ENCODE data around the gene GIGYF1.
A peak's percentile ranks its signal among the peaks of the same experiment; 100 is the strongest.
"Not testable (repeated sequence)": the region's sequence is repeated elsewhere in the genome, so short reads cannot be mapped to it uniquely, and the experiment has no call there.

GIGYF1 gene, protein sequence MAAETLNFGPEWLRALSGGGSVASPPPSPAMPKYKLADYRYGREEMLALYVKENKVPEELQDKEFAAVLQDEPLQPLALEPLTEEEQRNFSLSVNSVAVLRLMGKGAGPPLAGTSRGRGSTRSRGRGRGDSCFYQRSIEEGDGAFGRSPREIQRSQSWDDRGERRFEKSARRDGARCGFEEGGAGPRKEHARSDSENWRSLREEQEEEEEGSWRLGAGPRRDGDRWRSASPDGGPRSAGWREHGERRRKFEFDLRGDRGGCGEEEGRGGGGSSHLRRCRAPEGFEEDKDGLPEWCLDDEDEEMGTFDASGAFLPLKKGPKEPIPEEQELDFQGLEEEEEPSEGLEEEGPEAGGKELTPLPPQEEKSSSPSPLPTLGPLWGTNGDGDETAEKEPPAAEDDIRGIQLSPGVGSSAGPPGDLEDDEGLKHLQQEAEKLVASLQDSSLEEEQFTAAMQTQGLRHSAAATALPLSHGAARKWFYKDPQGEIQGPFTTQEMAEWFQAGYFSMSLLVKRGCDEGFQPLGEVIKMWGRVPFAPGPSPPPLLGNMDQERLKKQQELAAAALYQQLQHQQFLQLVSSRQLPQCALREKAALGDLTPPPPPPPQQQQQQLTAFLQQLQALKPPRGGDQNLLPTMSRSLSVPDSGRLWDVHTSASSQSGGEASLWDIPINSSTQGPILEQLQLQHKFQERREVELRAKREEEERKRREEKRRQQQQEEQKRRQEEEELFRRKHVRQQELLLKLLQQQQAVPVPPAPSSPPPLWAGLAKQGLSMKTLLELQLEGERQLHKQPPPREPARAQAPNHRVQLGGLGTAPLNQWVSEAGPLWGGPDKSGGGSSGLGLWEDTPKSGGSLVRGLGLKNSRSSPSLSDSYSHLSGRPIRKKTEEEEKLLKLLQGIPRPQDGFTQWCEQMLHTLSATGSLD (N-terminal part only)

DNA sequence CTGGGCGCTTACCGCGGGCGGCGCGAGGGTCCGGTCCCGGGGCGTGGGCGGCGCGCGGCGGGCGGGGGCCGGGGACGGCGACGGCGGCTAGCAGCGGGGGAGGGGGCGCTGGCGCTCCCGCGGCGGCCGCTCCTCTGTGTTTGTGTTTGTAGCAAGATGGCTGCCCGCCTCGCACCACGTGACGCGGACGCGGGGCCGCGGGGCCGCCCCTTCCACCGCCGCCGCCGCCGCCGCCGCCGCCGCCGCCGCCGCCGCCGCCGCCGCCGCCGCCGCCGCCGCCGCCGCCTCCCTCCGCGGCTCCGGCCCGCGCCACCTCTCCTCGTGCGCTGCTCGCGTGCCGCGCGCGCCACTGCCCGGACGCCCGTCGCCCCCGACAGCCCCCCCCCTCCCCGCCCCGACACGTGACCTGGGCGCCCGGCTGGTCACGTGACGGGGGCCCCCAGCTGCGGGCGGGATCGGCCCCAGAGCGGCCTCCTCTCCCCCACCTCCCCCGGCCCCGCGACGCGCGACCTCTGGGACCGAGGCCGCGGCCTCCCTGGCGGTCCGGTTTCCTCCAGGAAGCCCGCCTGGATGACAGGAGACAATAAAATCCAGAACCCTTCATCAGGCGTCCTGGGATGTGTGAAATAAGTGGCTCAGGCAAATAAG is at the start of gene GIGYF1:
Gene GIGYF1, minus strand, starts transcription at position 153 of the 648 bp plus-strand sequence. CDS start 6,012 bp downstream, outside the sequence.
- peak; percentile 37 for DNase-seq

DNA sequence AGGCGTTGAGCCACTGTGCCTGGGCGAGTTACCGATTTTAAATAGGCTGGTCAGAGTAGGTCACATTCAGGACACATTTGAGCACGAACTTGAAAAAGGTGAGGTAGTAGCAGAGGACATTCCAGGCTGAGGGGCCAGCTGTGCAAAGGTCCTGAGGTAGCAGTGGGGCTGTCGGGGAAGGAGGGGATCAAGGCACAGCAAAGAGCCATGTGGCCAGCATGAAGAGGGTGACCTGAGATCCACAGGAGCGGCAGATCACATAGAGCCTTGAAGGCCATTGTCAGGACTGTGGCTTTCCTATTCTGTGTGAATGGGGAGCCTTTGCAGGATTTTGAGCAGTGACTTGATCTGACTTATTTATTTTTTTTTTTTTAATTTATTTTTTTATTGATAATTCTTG is 45.9 kb upstream of the GIGYF1 start:
- no peak for DNase-seq

DNA sequence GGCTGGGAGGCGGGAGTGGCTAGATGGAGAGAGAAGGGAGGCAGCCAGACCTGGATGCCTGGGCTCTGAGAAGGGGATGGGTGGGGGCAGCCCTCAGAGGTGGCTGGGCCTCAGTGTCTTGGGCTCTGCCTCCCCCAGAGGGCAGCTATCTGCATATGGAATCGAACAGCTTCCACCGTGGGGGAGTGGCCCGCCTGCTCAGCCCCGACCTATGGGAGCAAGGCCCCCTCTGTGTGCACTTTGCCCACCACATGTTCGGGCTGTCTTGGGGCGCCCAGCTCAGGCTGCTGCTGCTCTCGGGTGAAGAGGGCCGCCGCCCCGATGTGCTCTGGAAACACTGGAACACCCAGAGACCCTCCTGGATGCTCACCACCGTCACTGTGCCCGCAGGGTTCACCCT is 42.6 kb upstream of the GIGYF1 start:
- no peak for DNase-seq

DNA sequence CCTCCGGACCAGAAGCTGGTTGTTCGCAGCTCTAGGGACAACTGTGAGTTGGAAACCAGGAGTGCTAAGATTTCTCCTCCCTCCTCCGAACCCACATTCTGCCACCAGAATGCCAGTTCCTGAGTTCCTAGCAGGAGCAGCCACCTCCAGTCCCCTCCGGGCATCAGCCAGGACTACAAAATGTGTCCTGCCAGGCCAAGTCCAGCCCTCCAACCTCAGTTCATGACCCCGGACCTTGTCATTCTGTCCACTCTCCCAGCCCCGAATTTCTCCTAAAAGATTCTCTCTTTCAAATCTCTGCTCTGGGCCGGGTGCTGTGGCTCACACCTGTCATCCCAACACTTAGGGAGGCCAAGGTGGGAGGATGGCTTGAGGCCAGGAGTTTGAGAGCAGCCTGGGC is 41.7 kb upstream of the GIGYF1 start:
- no peak for DNase-seq

DNA sequence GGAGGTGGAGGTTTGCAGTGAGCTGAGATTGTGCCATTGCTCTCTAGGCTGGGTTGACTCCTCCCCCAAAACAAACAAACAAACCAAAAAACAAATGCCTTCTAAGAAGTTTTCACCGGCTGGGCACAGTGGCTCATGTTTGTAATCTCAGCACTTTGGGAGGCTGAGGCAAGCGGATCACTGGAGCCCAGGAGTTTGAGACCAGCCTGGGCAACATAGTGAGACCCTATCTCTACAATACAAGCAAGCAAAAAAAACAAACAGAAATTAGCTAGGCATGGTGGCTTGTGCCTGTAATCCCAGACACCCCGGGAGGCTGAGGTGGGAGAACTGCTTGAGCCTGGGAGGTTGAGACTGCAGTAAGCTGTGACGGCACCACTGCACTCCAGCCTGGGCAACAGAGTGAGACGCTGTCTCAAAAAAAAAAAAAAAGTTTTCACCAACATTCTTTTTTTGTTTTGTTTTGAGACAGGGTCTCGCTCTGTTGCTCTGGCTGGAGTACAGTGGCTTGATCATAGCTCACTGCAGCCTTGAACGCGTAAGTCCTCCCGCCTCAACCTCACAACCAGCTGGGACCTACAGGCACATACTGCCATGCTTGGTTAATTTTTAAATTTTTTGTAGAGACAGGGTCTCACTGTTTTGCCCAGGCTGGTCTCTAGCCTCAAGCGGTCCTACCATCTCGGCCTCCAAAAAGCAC is 38.0 kb upstream of the GIGYF1 start:
- no peak for DNase-seq

DNA sequence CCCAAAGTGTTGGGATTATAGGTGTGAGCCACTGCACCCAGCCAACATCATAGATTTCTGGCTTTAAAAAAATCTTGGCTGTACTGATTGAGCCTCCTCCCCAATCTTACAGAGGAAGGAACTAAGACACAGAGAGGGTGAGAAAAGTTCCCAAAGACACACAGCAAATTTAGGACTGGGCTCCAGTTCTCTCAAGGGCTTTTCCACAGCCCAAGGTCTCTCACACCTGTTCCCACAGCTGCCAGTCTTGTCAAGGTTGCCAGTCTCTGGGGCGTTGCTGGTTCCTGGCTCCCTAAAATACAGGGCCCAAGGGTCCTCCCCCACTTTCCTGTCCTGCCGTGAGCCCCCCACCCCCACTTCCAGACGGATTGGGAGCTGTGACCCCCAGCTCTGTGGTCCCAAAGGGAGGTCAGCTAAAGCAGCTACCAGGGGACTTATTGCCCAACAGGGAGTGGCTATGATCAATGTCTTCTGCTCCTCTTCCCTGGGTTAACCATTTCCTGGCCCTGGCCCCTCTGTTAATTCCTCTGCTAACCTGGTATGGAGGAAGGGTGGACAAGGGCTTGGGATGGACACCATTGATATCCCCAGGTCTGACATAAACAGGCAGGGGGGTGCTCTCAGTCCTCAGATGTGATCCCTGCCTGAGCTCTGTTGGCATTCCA is 36.2 kb upstream of the GIGYF1 start:
- DNase-seq, result no peak

DNA sequence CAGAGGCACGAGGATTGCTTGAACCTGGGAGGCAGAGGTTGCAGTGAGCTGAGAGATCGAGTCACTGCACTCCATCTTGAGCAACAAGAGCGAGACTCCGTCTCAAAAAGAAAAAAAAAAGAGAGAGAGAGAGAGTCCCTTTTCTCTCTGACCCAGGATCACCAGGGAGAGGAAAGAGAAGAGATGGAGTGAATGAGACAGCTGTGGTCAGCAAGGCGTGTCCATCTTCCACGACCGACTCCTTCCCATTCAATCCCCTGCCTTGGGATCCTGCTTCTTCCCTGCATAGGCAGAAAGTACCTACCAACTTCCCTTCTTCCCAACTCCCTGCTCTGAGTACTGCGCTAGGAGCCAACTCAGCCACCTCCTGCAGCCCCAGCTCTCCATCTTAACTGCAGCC is 34.1 kb upstream of the GIGYF1 start:
- DNase-seq, result no peak

DNA sequence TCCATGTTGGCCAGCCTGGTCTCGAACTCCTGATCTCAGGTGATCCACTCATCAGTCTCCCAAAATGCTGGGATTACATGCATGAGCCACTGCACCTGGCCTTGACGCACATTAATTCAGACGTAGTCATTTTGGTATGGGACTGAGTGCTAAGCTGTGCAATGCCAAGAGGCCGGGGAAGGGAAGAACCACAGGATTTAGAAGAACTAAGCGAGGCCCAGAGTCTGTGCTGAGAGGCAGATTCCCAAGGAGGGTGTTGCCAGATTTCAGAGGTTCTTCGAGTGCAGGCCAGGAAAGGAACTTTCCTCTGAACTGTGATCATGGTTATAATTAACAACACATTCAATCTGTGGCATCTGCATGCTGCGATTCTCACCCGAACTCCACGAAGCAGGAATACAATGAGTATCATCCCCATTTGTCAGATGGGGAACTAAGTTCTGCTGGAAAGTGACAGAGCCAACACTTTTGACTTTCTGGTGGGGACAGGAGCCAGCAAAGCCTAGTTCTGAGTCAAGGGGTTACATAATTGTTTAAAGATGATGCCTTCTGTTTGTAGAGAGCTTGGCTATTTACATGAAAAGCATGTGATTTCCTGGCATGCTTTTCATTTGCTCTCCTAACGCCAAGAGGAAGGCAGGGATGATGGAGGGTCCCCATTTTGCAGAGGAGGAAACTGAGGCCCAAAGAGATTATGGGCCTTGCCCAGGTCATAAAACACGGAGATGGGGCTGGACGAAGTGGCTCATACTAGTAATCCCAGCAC is 33.1 kb upstream of the GIGYF1 start:
- no peak for DNase-seq

DNA sequence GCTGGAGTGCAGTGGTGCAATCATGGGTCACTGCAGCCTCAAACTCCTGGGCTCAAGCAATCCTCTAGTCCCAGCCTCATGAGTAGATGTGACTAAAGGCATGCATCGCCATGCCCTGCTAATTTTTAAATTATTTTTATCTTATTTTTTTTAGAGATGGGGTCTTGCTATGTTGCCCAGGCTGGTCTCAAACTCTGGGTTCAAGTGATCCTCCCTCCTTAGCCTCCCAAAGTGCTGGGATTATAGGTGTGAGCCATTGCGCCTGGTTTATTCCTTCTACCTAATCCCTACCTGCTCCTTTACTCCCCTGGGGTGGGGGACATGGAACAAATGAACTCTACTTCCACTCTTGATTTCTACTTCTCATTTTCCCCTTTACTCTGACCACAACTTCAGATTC is 30.3 kb upstream of the GIGYF1 start:
- not testable (repeated sequence) for DNase-seq

DNA sequence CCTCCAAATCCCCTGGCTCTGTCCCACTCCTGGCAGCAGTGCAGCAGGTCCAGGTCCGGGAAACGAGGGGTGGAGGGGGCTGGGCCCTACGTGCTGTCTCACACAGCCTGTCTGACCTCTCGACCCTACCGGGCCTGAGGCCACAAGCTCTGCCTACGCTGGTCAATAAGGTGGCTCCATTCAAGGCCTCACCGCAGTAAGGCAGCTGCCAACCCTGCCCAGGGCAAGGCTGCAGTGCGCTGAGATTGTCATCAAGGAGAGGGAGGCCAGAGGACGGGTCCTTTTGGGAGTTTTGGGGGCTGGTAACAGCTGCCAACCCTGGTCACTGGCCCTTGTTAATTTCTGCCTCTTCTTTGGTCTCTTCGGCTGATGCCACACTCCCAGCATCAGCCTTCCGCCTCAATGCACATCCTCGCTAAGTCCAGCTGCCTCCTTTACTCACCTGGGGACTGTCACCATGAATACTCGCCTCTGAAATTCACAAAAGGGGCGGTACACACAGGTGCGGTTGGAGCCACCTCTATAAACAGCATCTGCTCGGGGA is 29.8 kb upstream of the GIGYF1 start:
- no peak for DNase-seq

DNA sequence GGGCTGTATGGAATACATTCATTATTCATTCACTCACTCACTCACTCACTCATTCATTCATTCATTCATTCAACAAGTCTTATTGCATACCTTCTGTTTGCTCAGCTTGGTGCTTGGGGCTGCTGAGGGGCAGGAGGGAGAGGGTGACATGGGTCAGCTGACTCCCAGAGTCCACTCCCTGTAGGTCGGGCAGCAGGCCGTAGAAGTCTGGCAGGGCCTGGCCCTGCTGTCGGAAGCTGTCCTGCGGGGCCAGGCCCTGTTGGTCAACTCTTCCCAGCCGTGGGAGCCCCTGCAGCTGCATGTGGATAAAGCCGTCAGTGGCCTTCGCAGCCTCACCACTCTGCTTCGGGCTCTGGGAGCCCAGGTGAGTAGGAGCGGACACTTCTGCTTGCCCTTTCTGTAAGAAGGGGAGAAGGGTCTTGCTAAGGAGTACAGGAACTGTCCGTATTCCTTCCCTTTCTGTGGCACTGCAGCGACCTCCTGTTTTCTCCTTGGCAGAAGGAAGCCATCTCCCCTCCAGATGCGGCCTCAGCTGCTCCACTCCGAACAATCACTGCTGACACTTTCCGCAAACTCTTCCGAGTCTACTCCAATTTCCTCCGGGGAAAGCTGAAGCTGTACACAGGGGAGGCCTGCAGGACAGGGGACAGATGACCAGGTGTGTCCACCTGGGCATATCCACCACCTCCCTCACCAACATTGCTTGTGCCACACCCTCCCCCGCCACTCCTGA is 28.6 kb upstream of the GIGYF1 start:
- no peak for DNase-seq

DNA sequence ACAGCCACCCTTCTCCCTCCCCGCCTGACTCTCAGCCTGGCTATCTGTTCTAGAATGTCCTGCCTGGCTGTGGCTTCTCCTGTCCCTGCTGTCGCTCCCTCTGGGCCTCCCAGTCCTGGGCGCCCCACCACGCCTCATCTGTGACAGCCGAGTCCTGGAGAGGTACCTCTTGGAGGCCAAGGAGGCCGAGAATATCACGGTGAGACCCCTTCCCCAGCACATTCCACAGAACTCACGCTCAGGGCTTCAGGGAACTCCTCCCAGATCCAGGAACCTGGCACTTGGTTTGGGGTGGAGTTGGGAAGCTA is 27.4 kb upstream of the GIGYF1 start:
- no peak for DNase-seq

DNA sequence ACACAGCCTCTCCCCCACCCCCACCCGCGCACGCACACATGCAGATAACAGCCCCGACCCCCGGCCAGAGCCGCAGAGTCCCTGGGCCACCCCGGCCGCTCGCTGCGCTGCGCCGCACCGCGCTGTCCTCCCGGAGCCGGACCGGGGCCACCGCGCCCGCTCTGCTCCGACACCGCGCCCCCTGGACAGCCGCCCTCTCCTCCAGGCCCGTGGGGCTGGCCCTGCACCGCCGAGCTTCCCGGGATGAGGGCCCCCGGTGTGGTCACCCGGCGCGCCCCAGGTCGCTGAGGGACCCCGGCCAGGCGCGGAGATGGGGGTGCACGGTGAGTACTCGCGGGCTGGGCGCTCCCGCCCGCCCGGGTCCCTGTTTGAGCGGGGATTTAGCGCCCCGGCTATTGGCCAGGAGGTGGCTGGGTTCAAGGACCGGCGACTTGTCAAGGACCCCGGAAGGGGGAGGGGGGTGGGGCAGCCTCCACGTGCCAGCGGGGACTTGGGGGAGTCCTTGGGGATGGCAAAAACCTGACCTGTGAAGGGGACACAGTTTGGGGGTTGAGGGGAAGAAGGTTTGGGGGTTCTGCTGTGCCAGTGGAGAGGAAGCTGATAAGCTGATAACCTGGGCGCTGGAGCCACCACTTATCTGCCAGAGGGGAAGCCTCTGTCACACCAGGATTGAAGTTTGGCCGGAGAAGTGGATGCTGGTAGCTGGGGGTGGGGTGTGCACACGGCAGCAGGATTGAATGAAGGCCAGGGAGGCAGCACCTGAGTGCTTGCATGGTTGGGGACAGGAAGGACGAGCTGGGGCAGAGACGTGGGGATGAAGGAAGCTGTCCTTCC is 26.8 kb upstream of the GIGYF1 start:
- DNase-seq, result no peak

DNA sequence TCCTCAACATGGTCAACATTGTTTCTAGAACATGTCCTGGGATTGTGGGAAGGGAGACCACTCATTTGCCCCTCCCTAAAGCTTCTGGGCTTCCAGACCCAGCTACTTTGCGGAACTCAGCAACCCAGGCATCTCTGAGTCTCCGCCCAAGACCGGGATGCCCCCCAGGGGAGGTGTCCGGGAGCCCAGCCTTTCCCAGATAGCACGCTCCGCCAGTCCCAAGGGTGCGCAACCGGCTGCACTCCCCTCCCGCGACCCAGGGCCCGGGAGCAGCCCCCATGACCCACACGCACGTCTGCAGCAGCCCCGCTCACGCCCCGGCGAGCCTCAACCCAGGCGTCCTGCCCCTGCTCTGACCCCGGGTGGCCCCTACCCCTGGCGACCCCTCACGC is 26.2 kb upstream of the GIGYF1 start, which contains the start of gene EPO:
Gene EPO, plus strand, starts transcription at position 190 of the 392 bp plus-strand sequence. CDS start 513 bp downstream, outside the sequence.
- DNase-seq, result no peak

DNA sequence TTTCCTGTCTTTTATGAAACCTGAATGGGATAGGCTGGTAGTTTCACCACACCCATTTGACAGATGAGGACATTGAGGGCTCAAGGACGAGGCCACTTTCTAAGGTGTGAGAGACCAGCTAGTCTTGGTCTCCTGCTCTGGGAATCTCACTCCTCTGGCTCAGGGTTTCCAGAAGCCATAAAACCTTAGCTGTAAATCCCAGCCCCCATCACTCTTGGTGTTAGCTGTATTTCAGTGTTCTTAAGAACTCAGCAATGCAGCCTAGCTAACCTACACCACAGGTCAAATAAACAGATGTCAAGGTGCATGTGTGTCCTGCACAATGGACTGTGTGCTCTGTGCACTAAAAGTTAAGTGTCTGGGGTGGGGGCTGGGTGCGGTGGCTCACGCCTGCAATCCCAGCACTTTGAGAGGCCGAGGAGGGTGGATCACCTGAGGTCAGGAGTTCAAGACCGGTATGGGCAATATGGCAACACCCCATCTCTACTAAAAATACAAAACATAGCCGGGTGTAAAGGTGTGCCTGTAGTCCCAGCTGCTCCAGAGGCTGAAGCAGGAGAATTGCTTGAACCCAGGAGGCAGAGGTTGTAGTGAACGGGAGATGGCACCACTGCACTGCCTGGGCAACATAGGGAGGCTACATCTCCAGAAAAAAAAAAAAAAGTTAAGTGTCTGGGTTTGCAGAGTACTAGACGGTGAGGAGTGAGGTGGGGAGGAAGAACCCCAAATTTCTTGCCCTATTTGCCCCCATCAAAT is 25.7 kb upstream of the GIGYF1 start:
- DNase-seq, result no peak

DNA sequence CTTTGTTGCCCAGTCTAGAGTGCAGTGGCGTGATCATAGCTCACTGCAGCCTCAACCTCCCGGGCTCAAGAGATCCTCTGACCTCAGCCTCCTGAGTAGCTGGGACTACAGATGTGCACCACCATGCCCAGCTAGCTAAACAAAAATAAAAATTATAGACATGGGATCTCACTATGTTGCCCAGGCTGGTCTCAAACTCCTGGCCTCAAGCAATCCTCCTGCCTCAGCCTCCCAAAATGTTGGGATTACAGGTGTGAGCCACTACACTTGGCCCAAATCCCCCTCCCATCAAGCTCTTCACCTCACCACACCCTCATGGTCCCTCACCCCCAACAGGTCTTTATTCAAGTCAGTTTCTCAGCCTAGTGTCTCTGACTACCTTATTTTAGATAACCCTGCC is 23.0 kb upstream of the GIGYF1 start:
- not testable (repeated sequence) for DNase-seq

DNA sequence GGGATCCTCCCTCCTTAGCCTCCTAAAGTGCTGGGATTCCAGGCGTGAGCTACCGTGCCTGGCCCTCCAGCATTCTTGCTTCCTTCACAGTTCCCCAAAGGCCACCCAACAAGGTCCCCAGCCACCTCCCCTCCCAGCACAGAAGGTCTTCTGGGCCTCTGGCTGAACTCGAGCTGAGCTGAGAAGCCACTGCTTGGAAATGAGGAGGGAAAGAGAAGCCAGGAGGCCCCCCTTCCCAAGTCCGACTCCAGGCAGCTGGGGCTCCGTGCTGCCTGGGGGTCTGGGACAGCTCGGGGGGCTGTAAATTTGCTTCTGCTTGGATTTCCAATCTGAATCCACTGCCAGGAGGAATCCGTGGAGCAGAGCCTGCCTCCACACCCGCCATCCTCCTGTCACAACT is 20.7 kb upstream of the GIGYF1 start:
- DNase-seq, result no peak

DNA sequence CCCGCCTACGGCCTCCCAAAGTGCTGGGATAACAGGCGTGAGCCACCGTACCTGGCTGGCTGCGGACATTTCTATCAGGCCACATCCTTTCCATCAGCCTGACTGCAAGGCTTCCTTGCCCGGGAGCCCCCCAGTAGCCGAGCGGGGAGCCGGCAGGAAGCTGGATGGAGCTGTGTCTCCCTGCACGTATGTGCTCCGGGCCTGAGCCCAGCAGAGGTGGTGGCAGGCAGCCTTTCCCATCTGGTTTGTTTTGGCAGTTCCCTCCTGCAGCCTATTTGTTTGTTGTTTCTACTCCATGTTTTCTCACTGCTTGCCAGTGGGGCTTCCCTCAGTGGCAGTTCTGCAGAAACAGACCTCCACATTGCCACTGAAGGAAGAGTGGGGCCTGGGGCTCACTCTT is 17.3 kb upstream of the GIGYF1 start:
- no peak for DNase-seq

DNA sequence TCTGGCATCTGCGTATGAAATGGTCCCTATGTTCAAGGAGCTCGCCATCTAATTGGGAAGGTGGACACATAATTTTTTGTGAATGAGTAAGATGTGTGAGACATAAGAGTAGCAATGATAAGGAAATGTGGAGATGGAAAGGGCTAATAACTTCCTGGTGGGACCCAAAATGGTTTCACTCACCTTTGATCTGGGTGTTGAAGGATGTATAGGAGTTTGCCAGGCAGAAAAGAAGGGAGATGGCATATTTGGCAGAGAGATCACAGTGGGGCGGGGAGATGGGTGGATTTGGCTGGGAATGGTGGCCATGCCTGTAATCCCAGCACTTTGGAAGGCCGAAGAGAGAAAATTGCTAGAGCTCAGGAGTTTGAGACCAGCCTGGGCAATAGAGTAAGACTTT is 16.4 kb upstream of the GIGYF1 start:
- no peak for DNase-seq

Data from NCI-H2029 (cell line).